ENCODE results near the gene S100A6.
"Not testable (repeated sequence)": the region's sequence is repeated elsewhere in the genome, so short reads cannot be mapped to it uniquely, and the experiment has no call there.

The S100A6 gene

GRCh38 chr1:153520818-153521476, 14.8 kb downstream of the S100A6 start:
- H3K79me2 ChIP-seq (ENCODE audit: control insufficient read depth, low read length), result no peaks in the 10 kb centered on the region
- H3K36me3 ChIP-seq (ENCODE audit: control insufficient read depth, low read length), result no peaks in the 10 kb centered on the region
- H4K20me1 ChIP-seq (ENCODE audit: control insufficient read depth, insufficient read depth, low read depth, low read length), result no peaks in the 10 kb centered on the region
- H3K4me3 ChIP-seq (ENCODE audit: low read length), result no peak overlapping the region
- no peaks in the 10 kb centered on the region for H3F3A ChIP-seq (ENCODE audit: control insufficient read depth, insufficient read depth)
- H3K9me2 ChIP-seq (replicated peaks; ENCODE audit: control insufficient read depth, low read length), result no peaks in the 10 kb centered on the region
- no peaks in the 10 kb centered on the region for H3K4me1 ChIP-seq (ENCODE audit: control insufficient read depth, low read length)
- H3K27me3 ChIP-seq (ENCODE audit: control insufficient read depth, low read length), result peaks cover 11% of the 10 kb centered on the region; the same call in 1 of the 2 replicates
- TF ChIP-seq EZH2phosphoT487 (IDR thresholded peaks at IDR 0.05; ENCODE audit: borderline replicate concordance, low read length), result no peak
- no peak for TF ChIP-seq CTCF (IDR thresholded peaks at IDR 0.05; ENCODE audit: low read depth, low read length, poor library complexity, severe bottlenecking)
- no peak overlapping the region for H3K27ac ChIP-seq (ENCODE audit: low read depth, low read length)
- no peak overlapping the region for H3K4me2 ChIP-seq (ENCODE audit: low read length)
- no peaks in the 10 kb centered on the region for H3K9me3 ChIP-seq (ENCODE audit: control insufficient read depth, insufficient read depth, low read length)

DNA sequence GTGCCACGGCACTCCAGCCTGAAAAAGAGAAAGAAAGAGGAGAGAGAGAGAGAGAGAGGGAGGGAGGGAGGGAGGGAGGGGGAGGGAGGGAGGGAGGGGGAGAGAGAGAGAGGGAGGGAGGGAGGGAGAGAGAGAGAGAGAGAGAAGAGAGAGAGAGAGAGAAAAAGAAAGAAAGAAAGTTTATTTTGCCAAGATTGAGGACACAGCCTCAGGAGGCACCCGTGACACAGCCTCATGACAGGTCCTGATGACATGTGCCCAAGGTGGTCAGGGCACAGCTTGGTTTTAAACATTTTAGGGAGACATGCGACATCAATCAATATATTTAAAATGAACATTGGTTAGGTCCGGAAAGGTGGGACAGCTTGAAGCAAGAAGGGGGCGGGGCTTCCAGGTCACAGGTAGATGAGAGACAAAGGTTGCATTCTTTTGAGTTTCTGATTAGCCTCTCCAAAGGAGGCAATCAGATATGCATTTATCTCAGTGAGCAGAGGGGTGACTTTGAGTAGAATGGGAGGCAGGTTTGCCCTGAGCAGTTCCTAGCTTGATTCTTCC, 15.6 kb downstream of the S100A6 start:
- H4K20me1 ChIP-seq (ENCODE audit: control insufficient read depth, insufficient read depth, low read depth, low read length); H3K4me2 ChIP-seq (ENCODE audit: low read length); H3F3A ChIP-seq (ENCODE audit: control insufficient read depth, insufficient read depth); H3K27me3 ChIP-seq (ENCODE audit: control insufficient read depth, low read length); H3K4me3 ChIP-seq (ENCODE audit: low read length); H3K27ac ChIP-seq (ENCODE audit: low read depth, low read length); H3K36me3 ChIP-seq (ENCODE audit: control insufficient read depth, low read length); H3K79me2 ChIP-seq (ENCODE audit: control insufficient read depth, low read length); H3K9me2 ChIP-seq (replicated peaks; ENCODE audit: control insufficient read depth, low read length); H3K9me3 ChIP-seq (ENCODE audit: control insufficient read depth, insufficient read depth, low read length); H3K4me1 ChIP-seq (ENCODE audit: control insufficient read depth, low read length): not testable (repeated sequence)

DNA sequence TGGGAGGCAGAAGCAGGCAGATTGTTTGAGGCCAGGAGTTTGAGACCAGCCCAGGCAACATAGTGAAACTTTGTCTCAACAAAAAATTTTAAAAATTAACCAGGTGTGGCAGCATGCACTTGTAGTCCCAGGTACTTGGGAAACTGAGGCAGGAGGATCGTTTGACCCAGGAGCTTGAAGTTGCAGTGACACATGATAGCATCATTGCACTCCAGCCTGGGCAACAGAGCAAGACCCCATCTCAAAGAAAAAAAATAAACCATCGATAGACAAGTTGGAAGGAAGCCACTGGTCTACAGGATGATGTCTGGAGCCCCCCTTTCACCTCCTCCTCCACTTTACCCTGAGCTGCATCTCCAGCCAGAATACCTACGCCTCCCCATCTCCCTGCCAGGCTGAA, 16.5 kb downstream of the S100A6 start:
- Histone ChIP-seq H3K4me1 (ENCODE audit: control insufficient read depth, low read length) (no peaks in the 10 kb centered on the region), H4K20me1 (ENCODE audit: control insufficient read depth, insufficient read depth, low read depth, low read length) (no peaks in the 10 kb centered on the region), H3F3A (ENCODE audit: control insufficient read depth, insufficient read depth) (no peaks in the 10 kb centered on the region)

More for the DNA sequence above, 16.5 kb downstream of the S100A6 start:
- H3K36me3 ChIP-seq (ENCODE audit: control insufficient read depth, low read length), result no peaks in the 10 kb centered on the region
- TF ChIP-seq CTCF (IDR thresholded peaks at IDR 0.05; ENCODE audit: low read depth, low read length, poor library complexity, severe bottlenecking) (no peak), EZH2phosphoT487 (IDR thresholded peaks at IDR 0.05; ENCODE audit: borderline replicate concordance, low read length) (no peak)
- H3K27ac ChIP-seq (ENCODE audit: low read depth, low read length), result no peak overlapping the region
- H3K27me3 ChIP-seq (ENCODE audit: control insufficient read depth, low read length), result 0 out of 2 replicates have a peak, but pooled peaks cover 3% of the 10 kb centered on the region
- H3K4me3 ChIP-seq (ENCODE audit: low read length), result no peak overlapping the region
- no peak overlapping the region for H3K4me2 ChIP-seq (ENCODE audit: low read length)
- no peaks in the 10 kb centered on the region for H3K9me2 ChIP-seq (replicated peaks; ENCODE audit: control insufficient read depth, low read length)
- no peaks in the 10 kb centered on the region for H3K79me2 ChIP-seq (ENCODE audit: control insufficient read depth, low read length)
- H3K9me3 ChIP-seq (ENCODE audit: control insufficient read depth, insufficient read depth, low read length), result no peaks in the 10 kb centered on the region

Measured in DOHH2 (cell line).